ENCODE results near the gene FABP3.
A peak's percentile ranks its signal among the peaks of the same experiment; 100 is the strongest.

The FABP3 gene

GRCh38 chr1:31415658-31416057, 42.8 kb upstream of the FABP3 start:
- in situ Hi-C loops (cut with MboI; ENCODE audit: low sequenced_read_pairs, unreplicated experiment) = no loop called here

GRCh38 chr1:31414980-31415370, 42.1 kb upstream of the FABP3 start:
- DNase-seq (ENCODE audit: low spot score) = no peak
- no peak for TF ChIP-seq CTCF (IDR thresholded peaks at IDR 0.05; ENCODE audit: borderline replicate concordance, control extremely low read depth, extremely low read depth, insufficient read depth, missing control alignments)

More at GRCh38 chr1:31415658-31416057, 42.8 kb upstream of the FABP3 start:
- TF ChIP-seq CTCF (IDR thresholded peaks at IDR 0.05; ENCODE audit: borderline replicate concordance, control extremely low read depth, extremely low read depth, insufficient read depth, missing control alignments) = no peak
- no peak for DNase-seq (ENCODE audit: low spot score)

GRCh38 chr1:31413405-31414001, 40.6 kb upstream of the FABP3 start:
- in situ Hi-C loops (cut with MboI; ENCODE audit: low sequenced_read_pairs, unreplicated experiment) = no loop called here
- no peak for DNase-seq (ENCODE audit: low spot score)

More at GRCh38 chr1:31414980-31415370, 42.1 kb upstream of the FABP3 start:
- in situ Hi-C loops (cut with MboI; ENCODE audit: low sequenced_read_pairs, unreplicated experiment) = no loop called here

GRCh38 chr1:31412732-31413404, 40.0 kb upstream of the FABP3 start, which contains the start of gene SERINC2:
Gene SERINC2 (plus strand): TSS chr1:31413213. CDS start chr1:31413266, 53 bp downstream.
- DNase-seq (ENCODE audit: low spot score) = peak; percentile 77
- TF ChIP-seq CTCF (IDR thresholded peaks at IDR 0.05; ENCODE audit: borderline replicate concordance, control extremely low read depth, extremely low read depth, insufficient read depth, missing control alignments) = no peak
- in situ Hi-C loops (cut with MboI; ENCODE audit: low sequenced_read_pairs, unreplicated experiment) = no loop called here

More at GRCh38 chr1:31413405-31414001, 40.6 kb upstream of the FABP3 start:
- TF ChIP-seq CTCF (IDR thresholded peaks at IDR 0.05; ENCODE audit: borderline replicate concordance, control extremely low read depth, extremely low read depth, insufficient read depth, missing control alignments) = no peak

- no peak for TF ChIP-seq CTCF (IDR thresholded peaks at IDR 0.05; ENCODE audit: borderline replicate concordance, control extremely low read depth, extremely low read depth, insufficient read depth, missing control alignments)
- in situ Hi-C loops (cut with MboI; ENCODE audit: low sequenced_read_pairs, unreplicated experiment) = no loop called here
- no peak for DNase-seq (ENCODE audit: low spot score)
These were observed 39.3 kb upstream of the FABP3 start for GRCh38 chr1:31412205-31412604.

GRCh38 chr1:31410871-31411270, 38.0 kb upstream of the FABP3 start:
- in situ Hi-C loops (cut with MboI; ENCODE audit: low sequenced_read_pairs, unreplicated experiment) = no loop called here
- DNase-seq (ENCODE audit: low spot score) = no peak
- TF ChIP-seq CTCF (IDR thresholded peaks at IDR 0.05; ENCODE audit: borderline replicate concordance, control extremely low read depth, extremely low read depth, insufficient read depth, missing control alignments) = no peak
